ENCODE results near the gene GPR27. TPM values are rescaled to one million over a fixed set of nuclear protein-coding genes. Genes with fewer than 3 reads are reported as not detected.
A peak's percentile ranks its signal among the peaks of the same experiment; 100 is the strongest.

Gene GPR27
- total and polyA plus RNA-seq, 4 donors: 0.09 to 0.65 (median 0.17) TPM; not detected in 1

DNA sequence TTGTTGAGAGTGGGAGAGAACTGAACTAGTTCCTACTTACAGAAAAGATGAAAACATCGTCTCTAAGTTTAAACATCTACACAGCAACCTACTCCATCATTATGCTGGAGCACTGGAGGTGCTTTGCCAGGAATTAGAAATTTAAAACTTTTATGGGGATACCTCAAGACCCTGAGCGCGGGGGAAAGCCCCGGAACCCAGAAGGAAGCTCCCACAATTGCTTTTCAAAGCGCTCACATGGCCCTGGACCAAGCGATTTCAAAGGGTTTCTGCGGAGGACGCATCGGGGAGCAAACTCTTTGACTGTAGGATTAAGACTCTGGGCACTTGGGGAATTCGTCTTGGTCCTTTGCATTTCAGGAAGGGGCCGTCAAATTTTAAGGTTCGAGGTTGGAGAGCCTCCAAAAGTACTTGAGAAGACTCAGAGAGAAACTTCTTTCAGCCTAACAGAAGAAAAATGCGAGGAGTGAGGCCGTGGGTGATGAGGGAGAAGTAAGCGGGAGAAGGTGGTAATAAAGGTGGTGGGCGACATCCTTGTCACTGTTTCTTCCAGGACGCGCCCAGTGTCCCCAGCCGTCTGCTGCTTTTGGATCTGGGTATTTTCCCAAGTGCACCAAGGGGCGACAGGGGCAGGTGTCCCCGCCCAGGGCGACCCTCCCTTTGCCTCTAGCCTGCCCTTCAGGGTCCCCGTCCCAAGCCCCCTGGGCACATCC, 30.7 kb downstream of the GPR27 start:
- H3K27ac ChIP-seq (ENCODE audit: low read depth in 1 of 2, low read length in 2 of 2): no peak overlapping the region
- 3% methylated on average over 23 of the region's 23 CpGs for WGBS
- H3K4me3 ChIP-seq (ENCODE audit: low read depth in 1 of 3, low read length in 3 of 3): peak overlapping the region in 1 of 3 donors; percentile 47
- TF ChIP-seq EGR1 (IDR thresholded peaks at IDR 0.05; ENCODE audit: low read depth in 2 of 2): no peak
- TF ChIP-seq, protein P1, sequence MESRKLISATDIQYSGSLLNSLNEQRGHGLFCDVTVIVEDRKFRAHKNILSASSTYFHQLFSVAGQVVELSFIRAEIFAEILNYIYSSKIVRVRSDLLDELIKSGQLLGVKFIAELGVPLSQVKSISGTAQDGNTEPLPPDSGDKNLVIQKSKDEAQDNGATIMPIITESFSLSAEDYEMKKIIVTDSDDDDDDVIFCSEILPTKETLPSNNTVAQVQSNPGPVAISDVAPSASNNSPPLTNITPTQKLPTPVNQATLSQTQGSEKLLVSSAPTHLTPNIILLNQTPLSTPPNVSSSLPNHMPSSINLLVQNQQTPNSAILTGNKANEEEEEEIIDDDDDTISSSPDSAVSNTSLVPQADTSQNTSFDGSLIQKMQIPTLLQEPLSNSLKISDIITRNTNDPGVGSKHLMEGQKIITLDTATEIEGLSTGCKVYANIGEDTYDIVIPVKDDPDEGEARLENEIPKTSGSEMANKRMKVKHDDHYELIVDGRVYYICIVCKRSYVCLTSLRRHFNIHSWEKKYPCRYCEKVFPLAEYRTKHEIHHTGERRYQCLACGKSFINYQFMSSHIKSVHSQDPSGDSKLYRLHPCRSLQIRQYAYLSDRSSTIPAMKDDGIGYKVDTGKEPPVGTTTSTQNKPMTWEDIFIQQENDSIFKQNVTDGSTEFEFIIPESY (IDR thresholded peaks at IDR 0.05): no peak
- TF ChIP-seq HNF4G (IDR thresholded peaks at IDR 0.05): no peak
- no peak for TF ChIP-seq GABPA (IDR thresholded peaks at IDR 0.05 in 1 of 2, conservative IDR thresholded peaks at IDR 0.05 in 1 of 2)
- no peak for TF ChIP-seq FOXA1 (IDR thresholded peaks at IDR 0.05)
- peaks cover 4 to 18% (median 9%) of the 10 kb centered on the region in 4 donors for H3K4me1 ChIP-seq (ENCODE audit: control insufficient read depth in 4 of 4, insufficient read depth in 4 of 4, low read length in 3 of 4)
- peaks cover 3 to 8% (median 4%) of the 10 kb centered on the region in 4 donors for H3K27me3 ChIP-seq (ENCODE audit: control insufficient read depth in 4 of 4, insufficient read depth in 4 of 4, low read length in 3 of 4)
- no peak overlapping the region for H3K9ac ChIP-seq (ENCODE audit: low read depth in 1 of 2, low read length in 2 of 2)
- no peaks in the 10 kb centered on the region for H3K36me3 ChIP-seq (ENCODE audit: control insufficient read depth in 4 of 4, insufficient read depth in 3 of 4, low read depth in 1 of 4, low read length in 3 of 4)
- DNase-seq (ENCODE audit: low spot score): no peak
- no peaks in the 10 kb centered on the region for H3K9me3 ChIP-seq (ENCODE audit: control insufficient read depth in 4 of 4, low read length in 3 of 4)

DNA sequence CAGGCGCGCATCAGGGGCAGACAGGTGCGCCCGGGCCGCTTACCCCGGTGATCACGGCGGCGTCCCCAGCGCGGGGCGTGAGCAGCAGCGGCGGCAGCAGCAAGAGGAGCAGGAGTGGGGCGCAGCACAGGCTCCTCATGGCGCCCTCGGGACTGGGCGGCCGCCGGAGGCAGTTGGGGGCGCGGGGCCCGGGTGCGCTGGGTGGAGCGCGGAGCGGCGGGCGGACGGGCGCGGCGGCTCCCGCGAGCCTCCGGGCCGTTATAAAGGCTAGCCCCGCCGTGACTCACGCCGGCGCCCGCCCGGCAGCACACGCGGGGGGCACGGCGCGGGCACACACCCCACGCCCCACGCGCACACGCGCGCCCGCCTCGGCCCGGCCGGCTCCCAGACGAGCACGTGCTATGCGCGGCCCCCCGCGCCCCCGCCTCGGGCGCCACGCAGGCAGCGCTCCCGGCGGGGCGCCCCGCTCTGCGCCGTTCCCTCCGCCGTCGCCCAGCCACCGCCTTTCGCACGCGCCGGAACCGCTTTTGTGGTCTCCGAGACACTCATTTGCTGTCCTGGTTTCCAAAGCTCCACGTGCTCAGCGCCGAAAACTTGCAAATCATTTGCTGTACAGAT, 31.4 kb downstream of the GPR27 start, which contains the start of gene PROK2:
PROK2 (minus strand) TSS at position 235 of the 618 bp plus-strand sequence; CDS start at position 139, 96 bp downstream.
- no peaks in the 10 kb centered on the region for H3K9me3 ChIP-seq (ENCODE audit: control insufficient read depth in 4 of 4, low read length in 3 of 4)
- peaks cover 3 to 8% (median 4%) of the 10 kb centered on the region in 4 donors for H3K27me3 ChIP-seq (ENCODE audit: control insufficient read depth in 4 of 4, insufficient read depth in 4 of 4, low read length in 3 of 4)
- peak within 1 kb of the TSS in 1 of 3 donors; percentile 47 for H3K4me3 ChIP-seq (ENCODE audit: low read depth in 1 of 3, low read length in 3 of 3)
- no peak for DNase-seq (ENCODE audit: low spot score)
- no peaks in the 10 kb centered on the region for H3K36me3 ChIP-seq (ENCODE audit: control insufficient read depth in 4 of 4, insufficient read depth in 3 of 4, low read depth in 1 of 4, low read length in 3 of 4)
- H3K27ac ChIP-seq (ENCODE audit: low read depth in 1 of 2, low read length in 2 of 2): no peak within 1 kb of the TSS
- no peak within 1 kb of the TSS for H3K9ac ChIP-seq (ENCODE audit: low read depth in 1 of 2, low read length in 2 of 2)
- 2% methylated on average over 89 of the region's 89 CpGs for WGBS
- TF ChIP-seq NR2F2 (IDR thresholded peaks at IDR 0.05) (no peak), HNF4A (conservative IDR thresholded peaks at IDR 0.05) (no peak), RAD21 (IDR thresholded peaks at IDR 0.05) (no peak), SP1 (IDR thresholded peaks at IDR 0.05) (no peak), GABPA (IDR thresholded peaks at IDR 0.05 in 1 of 2, conservative IDR thresholded peaks at IDR 0.05 in 1 of 2) (no peak), FOXA2 (IDR thresholded peaks at IDR 0.05) (no peak)
- TF ChIP-seq, protein P2, sequence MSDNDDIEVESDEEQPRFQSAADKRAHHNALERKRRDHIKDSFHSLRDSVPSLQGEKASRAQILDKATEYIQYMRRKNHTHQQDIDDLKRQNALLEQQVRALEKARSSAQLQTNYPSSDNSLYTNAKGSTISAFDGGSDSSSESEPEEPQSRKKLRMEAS (IDR thresholded peaks at IDR 0.05): no peak
- TF ChIP-seq, protein P3, sequence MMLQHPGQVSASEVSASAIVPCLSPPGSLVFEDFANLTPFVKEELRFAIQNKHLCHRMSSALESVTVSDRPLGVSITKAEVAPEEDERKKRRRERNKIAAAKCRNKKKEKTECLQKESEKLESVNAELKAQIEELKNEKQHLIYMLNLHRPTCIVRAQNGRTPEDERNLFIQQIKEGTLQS (IDR thresholded peaks at IDR 0.05): no peak
- peaks cover 4 to 18% (median 9%) of the 10 kb centered on the region in 4 donors for H3K4me1 ChIP-seq (ENCODE audit: control insufficient read depth in 4 of 4, insufficient read depth in 4 of 4, low read length in 3 of 4)

DNA sequence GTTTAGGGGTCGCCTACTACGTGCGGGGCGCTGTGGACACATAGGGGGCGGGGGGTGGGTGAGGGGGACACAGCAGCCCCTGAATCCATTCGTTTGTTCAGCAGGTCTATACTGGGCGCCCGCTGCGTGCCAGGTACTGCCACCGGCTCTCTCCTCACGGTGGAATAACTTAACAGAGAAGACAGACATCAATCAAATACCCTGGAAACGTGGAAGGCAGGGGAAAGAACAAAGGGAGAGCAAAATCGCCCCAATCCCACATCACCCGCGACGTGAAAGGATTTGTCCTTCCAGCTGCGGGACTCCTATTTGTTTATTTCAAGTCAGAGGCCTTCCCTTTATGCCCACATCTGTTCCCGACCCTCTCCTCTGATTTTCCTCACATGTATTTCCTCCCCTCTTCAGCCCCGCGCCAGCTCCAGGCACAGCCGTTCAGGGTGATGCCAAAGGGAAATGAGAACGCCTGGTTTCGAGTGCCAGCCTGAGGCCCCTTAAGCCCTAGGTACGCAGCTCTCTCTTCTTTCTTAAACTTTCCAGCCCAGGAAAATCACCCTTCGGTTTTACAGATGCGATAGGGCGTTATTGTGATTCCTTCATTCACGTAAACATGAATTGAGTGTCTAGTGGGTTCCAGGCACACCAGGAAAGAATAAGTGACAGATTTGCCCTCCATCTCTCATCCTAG, 32.0 kb downstream of the GPR27 start:
- Histone ChIP-seq H3K27me3 (ENCODE audit: control insufficient read depth in 4 of 4, insufficient read depth in 4 of 4, low read length in 3 of 4) (peaks cover 3 to 8% (median 4%) of the 10 kb centered on the region in 4 donors), H3K4me3 (ENCODE audit: low read depth in 1 of 3, low read length in 3 of 3) (peak overlapping the region in 1 of 3 donors; percentile 47)

More for the DNA sequence above, 32.0 kb downstream of the GPR27 start:
- Histone ChIP-seq H3K36me3 (ENCODE audit: control insufficient read depth in 4 of 4, insufficient read depth in 3 of 4, low read depth in 1 of 4, low read length in 3 of 4) (no peaks in the 10 kb centered on the region), H3K9me3 (ENCODE audit: control insufficient read depth in 4 of 4, low read length in 3 of 4) (no peaks in the 10 kb centered on the region), H3K27ac (ENCODE audit: low read depth in 1 of 2, low read length in 2 of 2) (no peak overlapping the region), H3K9ac (ENCODE audit: low read depth in 1 of 2, low read length in 2 of 2) (no peak overlapping the region), H3K4me1 (ENCODE audit: control insufficient read depth in 4 of 4, insufficient read depth in 4 of 4, low read length in 3 of 4) (peaks cover 4 to 18% (median 9%) of the 10 kb centered on the region in 4 donors)
- WGBS: 9% methylated on average over 28 of the region's 28 CpGs
- TF ChIP-seq RXRA (IDR thresholded peaks at IDR 0.05) (no peak), FOXA1 (IDR thresholded peaks at IDR 0.05) (no peak), FOXA2 (IDR thresholded peaks at IDR 0.05) (no peak), EGR1 (IDR thresholded peaks at IDR 0.05; ENCODE audit: low read depth in 2 of 2) (no peak), GABPA (IDR thresholded peaks at IDR 0.05 in 1 of 2, conservative IDR thresholded peaks at IDR 0.05 in 1 of 2) (no peak)
- TF ChIP-seq, protein P4, sequence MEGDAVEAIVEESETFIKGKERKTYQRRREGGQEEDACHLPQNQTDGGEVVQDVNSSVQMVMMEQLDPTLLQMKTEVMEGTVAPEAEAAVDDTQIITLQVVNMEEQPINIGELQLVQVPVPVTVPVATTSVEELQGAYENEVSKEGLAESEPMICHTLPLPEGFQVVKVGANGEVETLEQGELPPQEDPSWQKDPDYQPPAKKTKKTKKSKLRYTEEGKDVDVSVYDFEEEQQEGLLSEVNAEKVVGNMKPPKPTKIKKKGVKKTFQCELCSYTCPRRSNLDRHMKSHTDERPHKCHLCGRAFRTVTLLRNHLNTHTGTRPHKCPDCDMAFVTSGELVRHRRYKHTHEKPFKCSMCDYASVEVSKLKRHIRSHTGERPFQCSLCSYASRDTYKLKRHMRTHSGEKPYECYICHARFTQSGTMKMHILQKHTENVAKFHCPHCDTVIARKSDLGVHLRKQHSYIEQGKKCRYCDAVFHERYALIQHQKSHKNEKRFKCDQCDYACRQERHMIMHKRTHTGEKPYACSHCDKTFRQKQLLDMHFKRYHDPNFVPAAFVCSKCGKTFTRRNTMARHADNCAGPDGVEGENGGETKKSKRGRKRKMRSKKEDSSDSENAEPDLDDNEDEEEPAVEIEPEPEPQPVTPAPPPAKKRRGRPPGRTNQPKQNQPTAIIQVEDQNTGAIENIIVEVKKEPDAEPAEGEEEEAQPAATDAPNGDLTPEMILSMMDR (IDR thresholded peaks at IDR 0.05; ENCODE audit: low read depth, low read length, missing input control): no peak
- TF ChIP-seq, protein P3 (IDR thresholded peaks at IDR 0.05): no peak
- DNase-seq (ENCODE audit: low spot score): no peak

Measured in liver (tissue), 9 donors.